Neuronal stem cell (in vitro differentiated cells): ENCODE measurements around the gene UQCRC2.

Source experiments
- DNase-seq: peaks from one replicate; pipeline ENCODE4 v3.0.0-alpha.2; 2013; ENCODE audit warnings: low spot score
- H2AFZ ChIP-seq: one replicate; pipeline ENCODE4 v1.6.1; 2013; ENCODE audit warnings: mild to moderate bottlenecking, low read length, inconsistent platforms
- H2AK5ac ChIP-seq: 2 replicates; pipeline ENCODE4 v1.6.1; 2013; ENCODE audit warnings: low read depth, mild to moderate bottlenecking, inconsistent platforms, low read length, moderate library complexity, mixed read lengths
- H2BK120ac ChIP-seq: 2 replicates; pipeline ENCODE4 v1.6.1; 2013; ENCODE audit warnings: low read depth, mild to moderate bottlenecking, inconsistent platforms, low read length, moderate library complexity, mixed read lengths
- H2BK12ac ChIP-seq: one replicate; pipeline ENCODE4 v1.6.1; 2013; ENCODE audit warnings: low read length, inconsistent platforms
- H2BK15ac ChIP-seq: 2 replicates; pipeline ENCODE4 v1.6.1; 2013; ENCODE audit warnings: mild to moderate bottlenecking, low read length, inconsistent platforms, mixed read lengths
- H2BK5ac ChIP-seq: one replicate; pipeline ENCODE4 v1.6.1; 2013; ENCODE audit warnings: inconsistent platforms, mild to moderate bottlenecking, low read length, moderate library complexity
- H3K14ac ChIP-seq: one replicate; pipeline ENCODE4 v1.6.1; 2013; ENCODE audit warnings: low read length, inconsistent platforms
- H3K18ac ChIP-seq: 2 replicates; pipeline ENCODE4 v1.6.1; 2013; ENCODE audit warnings: low read length, inconsistent platforms
- H3K23ac ChIP-seq: 2 replicates; pipeline ENCODE4 v1.6.1; 2013; ENCODE audit warnings: low read depth, mild to moderate bottlenecking, mixed read lengths, low read length, inconsistent platforms; ENCODE audit not compliant: poor library complexity
- H3K27ac ChIP-seq: replicated peaks from 3 replicates; pipeline ENCODE4 v1.5.1; 2013; ENCODE audit warnings: low read length, inconsistent platforms
- H3K27me3 ChIP-seq, 3 experiments: 2 replicates each; pipeline ENCODE4 v1.6.1; 2013; ENCODE audit warnings: low read length in 3 of 3, mild to moderate bottlenecking in 2 of 3, inconsistent platforms in 1 of 3, low read depth in 1 of 3, mixed read lengths in 1 of 3, moderate library complexity in 1 of 3; ENCODE audit not compliant: control insufficient read depth in 3 of 3, insufficient read depth in 3 of 3
- H3K36me3 ChIP-seq, 2 donors: replicated peaks in 1 of 2; 2 replicates each; pipeline ENCODE4 v1.6.1; 2013; ENCODE audit warnings: low read length in 2 of 2; ENCODE audit not compliant: control insufficient read depth in 2 of 2, insufficient read depth in 2 of 2
- H3K4ac ChIP-seq: 2 replicates; pipeline ENCODE4 v1.6.1; 2013; ENCODE audit warnings: inconsistent platforms, mild to moderate bottlenecking, low read length, moderate library complexity
- H3K4me1 ChIP-seq, 2 donors: 1 replicate in 1 of 2; 2 replicates in 1 of 2; pipeline ENCODE4 v1.6.1; 2013; ENCODE audit warnings: low read length in 2 of 2, low read depth in 1 of 2; ENCODE audit not compliant: control insufficient read depth in 2 of 2, insufficient read depth in 1 of 2
- H3K4me2 ChIP-seq: one replicate; pipeline ENCODE4 v1.6.1; 2013; ENCODE audit warnings: mild to moderate bottlenecking, low read length, inconsistent platforms; ENCODE audit not compliant: insufficient read depth, poor library complexity, severe bottlenecking
- H3K4me3 ChIP-seq, 2 donors: 2 replicates each; pipeline ENCODE4 v1.5.1; 2013; ENCODE audit warnings: low read length in 2 of 2, mild to moderate bottlenecking in 2 of 2, inconsistent platforms in 1 of 2, moderate library complexity in 1 of 2
- H3K79me1 ChIP-seq: one replicate; pipeline ENCODE4 v1.6.1; 2013; ENCODE audit warnings: low read depth, mild to moderate bottlenecking, inconsistent platforms, low read length, moderate library complexity
- H3K9ac ChIP-seq: one replicate; pipeline ENCODE4 v1.6.1; 2013; ENCODE audit warnings: mild to moderate bottlenecking, low read depth, low read length, inconsistent platforms; ENCODE audit not compliant: poor library complexity
- H3K9me3 ChIP-seq, 2 donors: replicated peaks in 1 of 2; 2 replicates each; pipeline versions ENCODE3 to v1.6.1; 2013; ENCODE audit warnings: low read length in 2 of 2, mild to moderate bottlenecking in 2 of 2, inconsistent platforms in 1 of 2, low read depth in 1 of 2, mixed read lengths in 1 of 2, moderate library complexity in 1 of 2; ENCODE audit not compliant: control insufficient read depth in 2 of 2, insufficient read depth in 1 of 2
- H4K8ac ChIP-seq: one replicate; pipeline ENCODE4 v1.6.1; 2013; ENCODE audit warnings: low read depth, mild to moderate bottlenecking, inconsistent platforms, low read length, moderate library complexity
- H4K91ac ChIP-seq: one replicate; pipeline ENCODE4 v1.6.1; 2013; ENCODE audit warnings: low read length, low read depth, mild to moderate bottlenecking, inconsistent platforms; ENCODE audit not compliant: poor library complexity
- WGBS, 2 donors: extraction: QIAGEN DNeasy Blood & Tissue Kit; methylation state at CpG; one replicate each; pipeline ENCODE4 v1.1.7; 2013; ENCODE audit warnings: missing lambda C conversion rate in 2 of 2, mixed read lengths in 1 of 2; ENCODE audit not compliant: insufficient read length in 2 of 2, insufficient replicate concordance in 1 of 2; ENCODE audit errors: extremely low coverage in 2 of 2; 5-methylcytosine and 5-hydroxymethylcytosine counted together

Gene UQCRC2

DNA sequence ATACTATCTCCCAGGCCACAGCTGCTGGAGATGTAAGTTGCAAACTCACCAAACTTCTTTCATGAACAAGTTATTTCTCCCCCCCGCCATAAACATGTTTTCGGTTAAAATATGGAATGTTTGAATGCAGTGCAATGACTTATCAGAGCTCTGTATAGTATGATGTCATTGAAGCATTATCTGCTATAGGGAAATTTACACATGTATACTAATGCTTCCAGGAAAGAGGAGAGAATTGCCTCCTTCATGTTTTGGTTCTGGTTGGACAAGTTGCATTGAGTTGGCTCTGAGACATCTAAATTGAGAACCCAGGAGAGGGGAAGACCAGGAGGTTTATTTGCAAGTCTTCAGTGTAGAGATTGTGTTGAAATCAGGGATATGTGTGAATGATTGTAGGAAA, 20.8 kb downstream of the UQCRC2 start:
- no peak overlapping the region for H2BK5ac ChIP-seq
- H3K4me3 ChIP-seq = no peak overlapping the region
- H3K14ac ChIP-seq = no peak overlapping the region
- DNase-seq = no peak
- no peak overlapping the region for H3K18ac ChIP-seq
- WGBS, 2 donors = no CpG with 5 or more reads among the region's 2 CpGs
- no peak overlapping the region for H2BK15ac ChIP-seq
- H3K4ac ChIP-seq = no peak overlapping the region
- no peak overlapping the region for H4K91ac ChIP-seq
- H3K27ac ChIP-seq = no peak overlapping the region
- no peaks in the 10 kb centered on the region for H3K79me1 ChIP-seq
- no peak overlapping the region for H3K4me2 ChIP-seq
- H2AK5ac ChIP-seq = no peak overlapping the region
- no peaks in the 10 kb centered on the region for H3K27me3 ChIP-seq
- H3K36me3 ChIP-seq = peaks cover 32 to 100% of the 10 kb centered on the region in 2 donors
- H2BK120ac ChIP-seq = no peak overlapping the region
- no peaks in the 10 kb centered on the region for H3K4me1 ChIP-seq
- H2AFZ ChIP-seq = no peak overlapping the region
- H3K9ac ChIP-seq = no peak overlapping the region
- H4K8ac ChIP-seq = no peak overlapping the region
- no peak overlapping the region for H2BK12ac ChIP-seq
- H3K9me3 ChIP-seq = no peaks in the 10 kb centered on the region
- no peak overlapping the region for H3K23ac ChIP-seq

DNA sequence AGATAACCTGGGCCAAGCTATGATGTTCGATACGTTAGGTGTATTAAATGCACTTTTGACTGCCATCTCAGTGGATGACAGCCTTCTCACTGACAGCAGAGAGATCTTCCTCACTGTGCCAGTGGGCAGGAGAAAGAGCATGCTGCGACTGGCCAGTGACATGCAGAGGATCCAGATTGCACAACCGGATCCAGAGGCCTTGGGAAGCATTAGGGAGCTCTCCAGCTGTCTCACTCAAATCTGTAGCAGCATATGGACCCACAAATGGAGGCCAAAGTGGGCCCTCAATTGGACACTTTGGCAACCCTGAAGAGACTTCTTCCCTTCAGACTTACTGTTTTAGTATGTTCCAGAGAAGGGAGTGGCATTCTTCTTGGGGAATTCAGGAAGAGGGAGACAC, 26.9 kb downstream of the UQCRC2 start:
- H3K36me3 ChIP-seq = peaks cover 34 to 98% of the 10 kb centered on the region in 2 donors
- DNase-seq = no peak
- H3K9me3 ChIP-seq = no peaks in the 10 kb centered on the region
- no CpG with 5 or more reads among the region's 4 CpGs for WGBS, 2 donors
- H4K91ac ChIP-seq = no peak overlapping the region
- H3K27ac ChIP-seq = no peak overlapping the region
- no peak overlapping the region for H3K18ac ChIP-seq
- H2BK12ac ChIP-seq = no peak overlapping the region
- no peaks in the 10 kb centered on the region for H3K4me1 ChIP-seq
- no peaks in the 10 kb centered on the region for H3K27me3 ChIP-seq
- H3K4me2 ChIP-seq = no peak overlapping the region
- H3K14ac ChIP-seq = no peak overlapping the region
- no peak overlapping the region for H2BK15ac ChIP-seq
- no peaks in the 10 kb centered on the region for H3K79me1 ChIP-seq
- H3K4ac ChIP-seq = no peak overlapping the region
- no peak overlapping the region for H2BK120ac ChIP-seq
- no peak overlapping the region for H4K8ac ChIP-seq
- H3K4me3 ChIP-seq = no peak overlapping the region
- H2BK5ac ChIP-seq = no peak overlapping the region
- H3K9ac ChIP-seq = no peak overlapping the region
- no peak overlapping the region for H2AFZ ChIP-seq
- no peak overlapping the region for H2AK5ac ChIP-seq
- H3K23ac ChIP-seq = no peak overlapping the region

GRCh38 chr16:21982108-21982507, 28.9 kb downstream of the UQCRC2 start:
- H2AFZ ChIP-seq = no peak overlapping the region
- H3K23ac ChIP-seq = no peak overlapping the region
- peaks cover 26 to 91% of the 10 kb centered on the region in 2 donors for H3K36me3 ChIP-seq
- H3K27me3 ChIP-seq = no peaks in the 10 kb centered on the region
- H2BK120ac ChIP-seq = no peak overlapping the region
- H3K4me1 ChIP-seq = no peaks in the 10 kb centered on the region
- H3K4me3 ChIP-seq = no peak overlapping the region
- H3K14ac ChIP-seq = no peak overlapping the region
- no peak overlapping the region for H3K9ac ChIP-seq
- no peak overlapping the region for H2BK5ac ChIP-seq
- H4K8ac ChIP-seq = no peak overlapping the region
- H2BK15ac ChIP-seq = no peak overlapping the region
- no peak overlapping the region for H4K91ac ChIP-seq
- H3K9me3 ChIP-seq = no peaks in the 10 kb centered on the region
- H2BK12ac ChIP-seq = no peak overlapping the region
- no peaks in the 10 kb centered on the region for H3K79me1 ChIP-seq
- no peak overlapping the region for H3K18ac ChIP-seq
- DNase-seq = no peak
- H3K4me2 ChIP-seq = no peak overlapping the region
- no peak overlapping the region for H3K4ac ChIP-seq
- no peak overlapping the region for H3K27ac ChIP-seq
- H2AK5ac ChIP-seq = no peak overlapping the region
- WGBS, 2 donors = no CpG with 5 or more reads among the region's 5 CpGs

GRCh38 chr16:21984062-21984461, 30.9 kb downstream of the UQCRC2 start:
- H3K4ac ChIP-seq = no peak overlapping the region
- DNase-seq = no peak
- no peak overlapping the region for H2BK120ac ChIP-seq
- no peaks in the 10 kb centered on the region for H3K9me3 ChIP-seq
- H3K4me3 ChIP-seq = no peak overlapping the region
- H3K36me3 ChIP-seq = peaks cover 21 to 71% of the 10 kb centered on the region in 2 donors
- no peak overlapping the region for H3K23ac ChIP-seq
- no peaks in the 10 kb centered on the region for H3K27me3 ChIP-seq
- H3K79me1 ChIP-seq = no peaks in the 10 kb centered on the region
- no peak overlapping the region for H3K27ac ChIP-seq
- no peak overlapping the region for H3K18ac ChIP-seq
- no peak overlapping the region for H3K14ac ChIP-seq
- H4K91ac ChIP-seq = no peak overlapping the region
- H2AK5ac ChIP-seq = no peak overlapping the region
- H4K8ac ChIP-seq = no peak overlapping the region
- no peak overlapping the region for H2AFZ ChIP-seq
- no peak overlapping the region for H2BK15ac ChIP-seq
- WGBS, 2 donors = no CpG with 5 or more reads among the region's 3 CpGs
- no peak overlapping the region for H2BK12ac ChIP-seq
- H3K4me1 ChIP-seq = no peaks in the 10 kb centered on the region
- no peak overlapping the region for H3K4me2 ChIP-seq
- no peak overlapping the region for H3K9ac ChIP-seq
- no peak overlapping the region for H2BK5ac ChIP-seq
